ENCODE results near the gene GFER. TPM values are rescaled to one million over a fixed set of nuclear protein-coding genes. Genes with fewer than 3 reads are reported as not detected.

GFER gene
- total RNA-seq, 4 donors from 2014 or later: 9.7 to 14.4 (median 11.6) TPM

DNA sequence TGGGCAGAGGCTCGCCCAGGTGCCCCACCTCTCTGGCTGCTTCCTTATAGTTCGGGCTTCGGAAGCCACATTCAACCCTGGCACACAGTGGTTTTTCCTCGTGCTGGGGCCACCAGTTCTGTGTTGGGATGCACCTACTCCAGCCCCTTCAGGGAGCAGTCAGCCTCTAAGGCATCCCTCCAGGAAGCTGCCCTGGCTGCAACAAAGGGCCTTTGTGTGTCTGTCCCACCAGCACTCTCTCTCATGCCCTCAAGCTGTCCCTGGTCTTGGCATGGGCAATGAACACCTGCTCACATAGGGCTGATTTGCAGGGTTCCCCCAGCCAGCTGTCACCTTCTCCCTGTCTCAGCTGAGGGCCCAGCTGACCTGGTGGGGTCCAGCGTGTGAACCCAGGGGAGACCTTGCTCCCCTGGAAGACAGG, 2.0 kb upstream of the GFER start:
- H3K4me3 ChIP-seq (ENCODE audit: low read depth, poor library complexity, severe bottlenecking): no peak overlapping the region
- intact Hi-C loops (cut with DNase I; ENCODE audit: low total_unique reads): no loop called here
- no peak for TF ChIP-seq POLR2A (IDR thresholded peaks at IDR 0.05)
- TF ChIP-seq, protein P1, sequence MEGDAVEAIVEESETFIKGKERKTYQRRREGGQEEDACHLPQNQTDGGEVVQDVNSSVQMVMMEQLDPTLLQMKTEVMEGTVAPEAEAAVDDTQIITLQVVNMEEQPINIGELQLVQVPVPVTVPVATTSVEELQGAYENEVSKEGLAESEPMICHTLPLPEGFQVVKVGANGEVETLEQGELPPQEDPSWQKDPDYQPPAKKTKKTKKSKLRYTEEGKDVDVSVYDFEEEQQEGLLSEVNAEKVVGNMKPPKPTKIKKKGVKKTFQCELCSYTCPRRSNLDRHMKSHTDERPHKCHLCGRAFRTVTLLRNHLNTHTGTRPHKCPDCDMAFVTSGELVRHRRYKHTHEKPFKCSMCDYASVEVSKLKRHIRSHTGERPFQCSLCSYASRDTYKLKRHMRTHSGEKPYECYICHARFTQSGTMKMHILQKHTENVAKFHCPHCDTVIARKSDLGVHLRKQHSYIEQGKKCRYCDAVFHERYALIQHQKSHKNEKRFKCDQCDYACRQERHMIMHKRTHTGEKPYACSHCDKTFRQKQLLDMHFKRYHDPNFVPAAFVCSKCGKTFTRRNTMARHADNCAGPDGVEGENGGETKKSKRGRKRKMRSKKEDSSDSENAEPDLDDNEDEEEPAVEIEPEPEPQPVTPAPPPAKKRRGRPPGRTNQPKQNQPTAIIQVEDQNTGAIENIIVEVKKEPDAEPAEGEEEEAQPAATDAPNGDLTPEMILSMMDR (IDR thresholded peaks at IDR 0.05): no peak
- 37 to 41% methylated on average over 4 to 5 of the region's 5 CpGs for WGBS, 2 donors
- DNase-seq (ENCODE audit: low spot score in 2 of 2): no peak

DNA sequence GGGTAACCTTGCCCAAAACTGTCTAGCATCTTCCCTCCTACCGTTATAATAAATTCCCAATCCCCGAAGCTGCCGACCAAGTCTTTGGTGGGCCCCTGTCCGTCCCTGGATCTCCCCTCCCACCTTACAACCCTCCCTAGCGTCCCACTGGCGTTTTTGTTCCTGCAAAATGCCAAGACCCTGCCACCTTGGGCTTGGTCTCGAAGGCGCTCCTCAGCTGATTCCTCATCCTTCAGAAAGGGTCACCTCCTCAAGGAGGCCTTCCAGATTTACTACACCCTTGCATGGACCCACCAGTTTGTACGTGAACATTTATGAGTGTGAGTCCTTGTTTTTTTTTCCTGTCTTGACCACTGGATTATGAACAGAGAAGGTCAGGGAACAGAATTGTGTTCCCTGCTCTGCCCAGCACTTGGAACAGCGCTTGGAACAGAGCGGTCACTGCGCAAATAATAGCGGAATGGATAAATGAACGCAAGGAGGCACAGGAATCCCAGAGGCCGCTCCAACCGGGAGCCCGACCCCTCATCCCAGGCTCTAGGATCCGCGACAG, 926 bp upstream of the GFER start:
- intact Hi-C loops (cut with DNase I; ENCODE audit: low total_unique reads): no loop called here
- TF ChIP-seq POLR2A (IDR thresholded peaks at IDR 0.05): no peak
- TF ChIP-seq, protein P1 (IDR thresholded peaks at IDR 0.05): no peak
- 26 to 32% methylated on average over 19 of the region's 19 CpGs for WGBS, 2 donors

DNA sequence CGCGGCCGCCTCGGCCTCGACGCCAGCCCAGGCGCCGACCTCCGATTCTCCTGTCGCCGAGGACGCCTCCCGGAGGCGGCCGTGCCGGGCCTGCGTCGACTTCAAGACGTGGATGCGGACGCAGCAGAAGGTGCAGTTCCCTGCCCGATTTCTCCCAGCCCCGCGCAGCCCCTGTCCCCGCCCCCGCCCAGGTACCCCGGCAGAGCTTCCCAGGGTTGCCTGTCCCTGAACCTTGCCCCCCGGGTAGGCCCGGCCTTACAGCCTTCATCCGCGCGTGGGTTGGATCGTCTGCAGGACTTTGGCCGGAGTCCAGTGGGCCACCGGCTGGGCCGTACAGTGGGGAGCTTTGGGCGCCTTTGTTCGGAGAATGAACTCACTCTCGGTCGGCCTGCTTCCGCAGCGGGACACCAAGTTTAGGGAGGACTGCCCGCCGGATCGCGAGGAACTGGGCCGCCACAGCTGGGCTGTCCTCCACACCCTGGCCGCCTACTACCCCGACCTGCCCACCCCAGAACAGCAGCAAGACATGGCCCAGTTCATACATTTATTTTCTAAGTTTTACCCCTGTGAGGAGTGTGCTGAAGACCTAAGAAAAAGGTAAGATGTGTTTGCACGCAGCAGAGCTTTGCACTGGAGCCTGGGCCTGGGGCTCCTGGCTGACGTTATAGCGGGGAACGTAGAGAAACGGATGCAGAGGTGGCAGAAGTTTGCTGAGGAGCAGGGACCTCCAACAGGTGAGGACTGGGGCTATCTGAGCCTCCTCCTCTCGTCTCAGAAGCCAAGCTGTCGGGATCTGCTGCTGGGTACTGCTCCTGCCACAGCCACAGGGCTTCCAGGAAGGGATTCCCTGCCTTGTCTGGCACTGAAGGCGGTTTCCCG, 593 bp downstream of the GFER start:
- H3K4me3 ChIP-seq (ENCODE audit: low read depth, poor library complexity, severe bottlenecking): peak overlapping the region; percentile 57
- intact Hi-C loops (cut with DNase I; ENCODE audit: low total_unique reads): no loop called here
- TF ChIP-seq, protein P1 (IDR thresholded peaks at IDR 0.05): no peak
- TF ChIP-seq POLR2A (IDR thresholded peaks at IDR 0.05): no peak
- WGBS, 2 donors: 13 to 16% methylated on average over 24 to 37 of the region's 58 CpGs
- DNase-seq (ENCODE audit: low spot score in 2 of 2): no peak

More for the DNA sequence above, 926 bp upstream of the GFER start:
- no peak for DNase-seq (ENCODE audit: low spot score in 2 of 2)
- peak overlapping the region; percentile 57 for H3K4me3 ChIP-seq (ENCODE audit: low read depth, poor library complexity, severe bottlenecking)

DNA sequence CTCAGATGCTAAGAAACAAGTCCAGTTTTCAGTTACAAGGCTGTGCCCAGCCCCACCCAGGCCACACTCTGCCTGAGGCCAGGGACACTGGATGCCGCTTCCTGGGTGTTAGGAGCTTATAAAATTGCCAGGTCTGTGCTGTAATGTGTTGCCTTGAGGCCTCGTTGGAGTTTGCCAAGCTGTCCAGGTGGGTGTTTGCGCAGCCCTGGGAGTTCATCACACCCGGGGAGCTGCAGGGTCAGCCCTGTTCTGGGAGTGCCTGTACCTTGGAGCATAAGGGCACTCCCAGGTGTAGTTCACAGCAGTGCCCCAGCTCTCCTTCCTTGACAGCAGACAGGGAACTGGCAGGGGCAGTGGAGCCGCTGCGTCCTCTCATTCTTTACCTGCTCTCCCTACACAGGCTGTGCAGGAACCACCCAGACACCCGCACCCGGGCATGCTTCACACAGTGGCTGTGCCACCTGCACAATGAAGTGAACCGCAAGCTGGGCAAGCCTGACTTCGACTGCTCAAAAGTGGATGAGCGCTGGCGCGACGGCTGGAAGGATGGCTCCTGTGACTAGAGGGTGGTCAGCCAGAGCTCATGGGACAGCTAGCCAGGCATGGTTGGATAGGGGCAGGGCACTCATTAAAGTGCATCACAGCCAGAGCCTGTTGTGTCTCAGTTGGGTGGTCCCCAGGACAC, 1.6 kb downstream of the GFER start:
- no peak for DNase-seq (ENCODE audit: low spot score in 2 of 2)
- intact Hi-C loops (cut with DNase I; ENCODE audit: low total_unique reads): no loop called here
- TF ChIP-seq POLR2A (IDR thresholded peaks at IDR 0.05): no peak
- TF ChIP-seq, protein P1 (IDR thresholded peaks at IDR 0.05): no peak
- WGBS, 2 donors: 62 to 75% methylated on average over 10 to 13 of the region's 14 CpGs
- H3K4me3 ChIP-seq (ENCODE audit: low read depth, poor library complexity, severe bottlenecking): no peak overlapping the region

DNA sequence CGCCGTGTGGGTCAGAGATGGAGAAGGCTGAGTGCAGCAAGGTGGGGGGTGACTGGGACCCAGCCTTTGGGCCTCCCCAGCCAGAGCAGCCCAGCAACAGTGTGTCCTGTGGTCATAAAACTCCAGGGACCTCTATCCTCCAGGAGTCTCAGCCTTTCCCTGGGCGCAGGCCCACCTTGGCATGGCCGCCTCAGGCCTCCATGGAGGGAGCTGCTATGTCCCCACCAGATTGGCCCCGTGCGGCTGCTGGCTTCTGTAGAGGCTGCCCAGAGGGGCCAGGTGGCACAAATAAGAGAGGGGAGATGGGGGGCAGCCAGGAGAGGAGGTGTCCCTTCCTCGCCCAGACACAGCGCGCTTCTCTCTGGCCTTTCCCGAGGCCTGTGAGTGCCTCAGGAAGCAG, 3.2 kb downstream of the GFER start:
- intact Hi-C loops (cut with DNase I; ENCODE audit: low total_unique reads): no loop called here

More for the DNA sequence above, 3.2 kb downstream of the GFER start:
- no peak overlapping the region for H3K4me3 ChIP-seq (ENCODE audit: low read depth, poor library complexity, severe bottlenecking)
- no peak for DNase-seq (ENCODE audit: low spot score in 2 of 2)
- TF ChIP-seq, protein P1 (IDR thresholded peaks at IDR 0.05): no peak
- TF ChIP-seq POLR2A (IDR thresholded peaks at IDR 0.05): no peak
- WGBS, 2 donors: 89 to 93% methylated on average over 10 of the region's 10 CpGs
